Measurements from ENCODE around the gene BLOC1S6. TPM values are rescaled to one million over a fixed set of nuclear protein-coding genes. Genes with fewer than 3 reads are reported as not detected.

Gene BLOC1S6
- total RNA-seq, 2 donors from 2014 or later = 37.7 to 46.6 TPM

- Histone ChIP-seq H3K36me3 (no peaks in the 10 kb centered on the region), H3K9me3 (no peaks in the 10 kb centered on the region), H3K27me3 (no peaks in the 10 kb centered on the region), H3K4me3 (no peak overlapping the region), H3K27ac (no peak overlapping the region), H3K4me1 (no peaks in the 10 kb centered on the region)
- no peak for DNase-seq (ENCODE audit: low spot score)
- no peak for TF ChIP-seq CTCF (IDR thresholded peaks at IDR 0.05)
Measured at GRCh38 chr15:45555934-45556608, 31.1 kb upstream of the BLOC1S6 start.

- DNase-seq (ENCODE audit: low spot score) = no peak
- Histone ChIP-seq H3K27ac (no peak overlapping the region), H3K36me3 (no peaks in the 10 kb centered on the region), H3K4me1 (no peaks in the 10 kb centered on the region), H3K4me3 (no peak overlapping the region), H3K9me3 (no peaks in the 10 kb centered on the region), H3K27me3 (no peaks in the 10 kb centered on the region)
- no peak for TF ChIP-seq CTCF (IDR thresholded peaks at IDR 0.05)
Measured at GRCh38 chr15:45572617-45573016, 14.6 kb upstream of the BLOC1S6 start.

- H3K36me3 ChIP-seq = no peaks in the 10 kb centered on the region
- no peak overlapping the region for H3K4me3 ChIP-seq
- TF ChIP-seq CTCF (IDR thresholded peaks at IDR 0.05) = no peak
- DNase-seq (ENCODE audit: low spot score) = no peak
- H3K4me1 ChIP-seq = no peaks in the 10 kb centered on the region
- H3K27ac ChIP-seq = no peak overlapping the region
- H3K27me3 ChIP-seq = no peaks in the 10 kb centered on the region
- H3K9me3 ChIP-seq = no peaks in the 10 kb centered on the region
Measured at GRCh38 chr15:45573961-45574629, 13.1 kb upstream of the BLOC1S6 start.

- no peak for TF ChIP-seq CTCF (IDR thresholded peaks at IDR 0.05)
- H3K4me3 ChIP-seq = no peak overlapping the region
Measured at GRCh38 chr15:45581919-45582318, 5.3 kb upstream of the BLOC1S6 start.

GRCh38 chr15:45583731-45584639 lies 3.2 kb upstream of the BLOC1S6 start:
- no peak for DNase-seq (ENCODE audit: low spot score)
- no peaks in the 10 kb centered on the region for H3K36me3 ChIP-seq
- TF ChIP-seq CTCF (IDR thresholded peaks at IDR 0.05) = no peak

More at GRCh38 chr15:45581919-45582318, 5.3 kb upstream of the BLOC1S6 start:
- Histone ChIP-seq H3K27ac (no peak overlapping the region), H3K9me3 (no peaks in the 10 kb centered on the region), H3K4me1 (peaks cover 0 to 12% of the 10 kb centered on the region in 2 donors), H3K27me3 (no peaks in the 10 kb centered on the region), H3K36me3 (no peaks in the 10 kb centered on the region)
- no peak for DNase-seq (ENCODE audit: low spot score)

More at GRCh38 chr15:45583731-45584639, 3.2 kb upstream of the BLOC1S6 start:
- Histone ChIP-seq H3K4me1 (peaks cover 0 to 24% of the 10 kb centered on the region in 2 donors), H3K9me3 (no peaks in the 10 kb centered on the region), H3K27ac (no peak overlapping the region), H3K4me3 (no peak overlapping the region), H3K27me3 (no peaks in the 10 kb centered on the region)
